OCI-LY3 (cell line): ENCODE results near the gene TMEM200B.

Source experiments
- CTCF ChIP-seq: fragments of 200-600, 300-600 bp; sonication (generic); IDR thresholded peaks from 2 replicates; pipeline ENCODE4 v1.5.1; 2014; ENCODE audit warnings: antibody characterized with exemption, low read length, low read depth
- EZH2phosphoT487 ChIP-seq: fragments of 200-600 bp; shearing (Covaris generic); IDR thresholded peaks from 2 replicates; pipeline ENCODE4 v1.6.1; 2018; ENCODE audit warnings: antibody characterized with exemption, mixed run types, low read depth

GRCh38 chr1:29166291-29166878 is 42.7 kb upstream of the TMEM200B start:
- TF ChIP-seq CTCF (no peak), EZH2phosphoT487 (no peak)
